ENCODE results near the gene PRDM16.

Gene PRDM16

GRCh38 chr1:3261007-3261968, 192.3 kb downstream of the PRDM16 start:
- no peak for DNase-seq (ENCODE audit: low read depth)
- H3K4me3 ChIP-seq (ENCODE audit: low read depth, low read length) = no peak overlapping the region
- no peak for TF ChIP-seq CTCF (conservative IDR thresholded peaks at IDR 0.05; ENCODE audit: low read depth, low read length)

- no peak for TF ChIP-seq CTCF (conservative IDR thresholded peaks at IDR 0.05; ENCODE audit: low read depth, low read length)
- no peak overlapping the region for H3K4me3 ChIP-seq (ENCODE audit: low read depth, low read length)
- no peak for DNase-seq (ENCODE audit: low read depth)
These were observed 193.1 kb downstream of the PRDM16 start for GRCh38 chr1:3261969-3262579.

GRCh38 chr1:3262681-3263286, 193.8 kb downstream of the PRDM16 start:
- TF ChIP-seq CTCF (conservative IDR thresholded peaks at IDR 0.05; ENCODE audit: low read depth, low read length) = no peak
- DNase-seq (ENCODE audit: low read depth) = no peak
- no peak overlapping the region for H3K4me3 ChIP-seq (ENCODE audit: low read depth, low read length)

GRCh38 chr1:3263790-3264189, 194.8 kb downstream of the PRDM16 start:
- DNase-seq (ENCODE audit: low read depth) = no peak
- TF ChIP-seq CTCF (conservative IDR thresholded peaks at IDR 0.05; ENCODE audit: low read depth, low read length) = no peak
- no peak overlapping the region for H3K4me3 ChIP-seq (ENCODE audit: low read depth, low read length)

GRCh38 chr1:3264456-3264855, 195.5 kb downstream of the PRDM16 start:
- no peak overlapping the region for H3K4me3 ChIP-seq (ENCODE audit: low read depth, low read length)
- no peak for DNase-seq (ENCODE audit: low read depth)
- TF ChIP-seq CTCF (conservative IDR thresholded peaks at IDR 0.05; ENCODE audit: low read depth, low read length) = no peak

GRCh38 chr1:3265835-3266805, 197.1 kb downstream of the PRDM16 start:
- TF ChIP-seq CTCF (conservative IDR thresholded peaks at IDR 0.05; ENCODE audit: low read depth, low read length) = no peak
- H3K4me3 ChIP-seq (ENCODE audit: low read depth, low read length) = no peak overlapping the region
- DNase-seq (ENCODE audit: low read depth) = no peak

Data from choroid plexus epithelial cell (primary cell).